ENCODE results near the gene SLC22A12.
A peak's percentile ranks its signal among the peaks of the same experiment; 100 is the strongest.

The SLC22A12 gene

DNA sequence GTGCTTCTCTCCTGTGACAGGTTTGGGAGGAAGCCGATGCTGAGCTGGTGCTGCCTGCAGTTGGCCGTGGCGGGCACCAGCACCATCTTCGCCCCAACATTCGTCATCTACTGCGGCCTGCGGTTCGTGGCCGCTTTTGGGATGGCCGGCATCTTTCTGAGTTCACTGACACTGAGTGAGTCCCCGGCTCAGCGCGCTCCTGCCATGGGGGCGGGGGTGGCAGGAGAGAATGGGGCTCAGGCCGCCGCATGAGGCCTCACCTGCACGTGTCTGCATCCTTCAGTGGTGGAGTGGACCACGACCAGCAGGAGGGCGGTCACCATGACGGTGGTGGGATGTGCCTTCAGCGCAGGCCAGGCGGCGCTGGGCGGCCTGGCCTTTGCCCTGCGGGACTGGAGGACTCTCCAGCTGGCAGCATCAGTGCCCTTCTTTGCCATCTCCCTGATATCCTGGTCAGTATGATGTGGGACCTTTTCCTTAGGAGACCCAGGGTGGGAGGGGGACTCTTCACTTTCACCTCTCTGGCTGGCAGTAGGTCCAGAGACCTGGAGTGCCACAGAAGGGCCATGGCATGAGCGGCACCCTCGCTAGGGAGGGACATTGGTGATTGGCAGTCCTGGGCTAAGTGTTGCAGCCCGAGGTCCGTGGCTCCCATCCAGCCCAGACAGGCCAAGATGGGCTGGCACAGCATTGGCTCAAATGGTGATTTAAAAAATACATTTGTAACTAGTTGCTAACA, 28.9 kb upstream of the SLC22A12 start:
- DNase-seq (ENCODE audit: low read depth, low spot score) = no peak
- H3K27ac ChIP-seq = no peak overlapping the region

DNA sequence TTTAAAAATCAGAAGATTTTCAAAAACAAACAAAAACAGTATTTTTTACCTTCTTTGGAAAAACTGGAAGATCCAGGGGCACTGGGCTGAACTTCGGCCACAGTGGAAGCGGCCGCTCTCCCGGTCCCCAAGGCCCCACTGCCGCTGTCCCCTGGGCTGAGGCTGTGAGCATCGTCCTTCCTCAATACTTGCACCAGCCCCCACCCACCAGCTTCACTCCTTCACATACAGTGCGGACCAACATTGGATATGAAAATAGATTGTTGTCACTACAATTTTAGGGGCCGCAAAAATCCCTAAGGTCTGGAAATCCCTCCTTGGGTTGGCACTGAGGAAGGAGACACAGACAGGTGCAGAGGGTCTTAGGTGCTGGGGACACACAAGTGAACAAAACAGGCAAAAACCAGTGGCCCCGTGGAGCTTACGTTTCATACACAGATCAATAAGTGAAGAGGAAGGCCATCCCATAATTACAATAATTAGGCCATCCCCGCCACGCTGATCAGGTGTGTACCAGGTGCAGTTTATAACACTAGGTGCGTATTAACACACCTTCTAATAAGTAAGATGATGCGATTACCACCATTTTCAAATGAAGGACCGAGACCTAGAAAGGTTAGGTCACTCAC, 28.2 kb upstream of the SLC22A12 start:
- no peak for DNase-seq (ENCODE audit: low read depth, low spot score)
- no peak overlapping the region for H3K27ac ChIP-seq

DNA sequence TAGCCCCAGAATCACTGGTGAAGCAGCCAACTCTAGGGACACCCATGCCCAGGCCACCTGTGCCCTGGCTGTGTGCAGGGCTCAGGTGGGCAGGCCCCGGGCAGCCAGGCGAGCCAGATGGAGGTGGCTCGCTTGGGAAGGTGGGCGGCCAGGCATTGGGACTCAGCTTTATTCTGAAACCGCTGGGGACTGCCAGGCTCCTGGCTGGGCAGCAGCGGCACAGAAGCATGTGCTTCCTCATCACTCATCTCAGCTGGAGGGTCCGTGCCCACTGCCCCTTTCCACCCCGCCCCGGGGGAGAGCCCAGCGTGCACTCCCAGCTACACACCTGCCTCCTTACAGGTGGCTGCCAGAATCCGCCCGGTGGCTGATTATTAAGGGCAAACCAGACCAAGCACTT, 27.1 kb upstream of the SLC22A12 start:
- H3K27ac ChIP-seq = no peak overlapping the region
- no peak for DNase-seq (ENCODE audit: low read depth, low spot score)

DNA sequence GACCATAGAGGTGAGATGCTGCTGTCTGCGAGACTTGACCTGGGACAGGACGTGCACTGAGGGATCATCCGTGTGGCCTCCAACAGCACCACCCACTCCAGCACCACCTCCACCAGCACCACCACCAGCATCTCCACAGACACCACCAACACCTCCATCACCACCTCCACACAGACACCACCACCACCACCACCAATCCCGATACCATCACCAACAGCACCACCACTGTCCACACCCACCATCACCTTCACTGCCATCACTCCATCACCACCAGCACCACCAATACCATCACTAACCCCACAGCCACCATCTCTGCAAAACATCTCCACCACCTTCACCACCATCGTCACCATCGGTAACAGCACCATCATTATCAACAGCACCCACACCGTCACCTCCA, 26.6 kb upstream of the SLC22A12 start:
- no peak for DNase-seq (ENCODE audit: low read depth, low spot score)
- H3K27ac ChIP-seq = no peak overlapping the region

DNA sequence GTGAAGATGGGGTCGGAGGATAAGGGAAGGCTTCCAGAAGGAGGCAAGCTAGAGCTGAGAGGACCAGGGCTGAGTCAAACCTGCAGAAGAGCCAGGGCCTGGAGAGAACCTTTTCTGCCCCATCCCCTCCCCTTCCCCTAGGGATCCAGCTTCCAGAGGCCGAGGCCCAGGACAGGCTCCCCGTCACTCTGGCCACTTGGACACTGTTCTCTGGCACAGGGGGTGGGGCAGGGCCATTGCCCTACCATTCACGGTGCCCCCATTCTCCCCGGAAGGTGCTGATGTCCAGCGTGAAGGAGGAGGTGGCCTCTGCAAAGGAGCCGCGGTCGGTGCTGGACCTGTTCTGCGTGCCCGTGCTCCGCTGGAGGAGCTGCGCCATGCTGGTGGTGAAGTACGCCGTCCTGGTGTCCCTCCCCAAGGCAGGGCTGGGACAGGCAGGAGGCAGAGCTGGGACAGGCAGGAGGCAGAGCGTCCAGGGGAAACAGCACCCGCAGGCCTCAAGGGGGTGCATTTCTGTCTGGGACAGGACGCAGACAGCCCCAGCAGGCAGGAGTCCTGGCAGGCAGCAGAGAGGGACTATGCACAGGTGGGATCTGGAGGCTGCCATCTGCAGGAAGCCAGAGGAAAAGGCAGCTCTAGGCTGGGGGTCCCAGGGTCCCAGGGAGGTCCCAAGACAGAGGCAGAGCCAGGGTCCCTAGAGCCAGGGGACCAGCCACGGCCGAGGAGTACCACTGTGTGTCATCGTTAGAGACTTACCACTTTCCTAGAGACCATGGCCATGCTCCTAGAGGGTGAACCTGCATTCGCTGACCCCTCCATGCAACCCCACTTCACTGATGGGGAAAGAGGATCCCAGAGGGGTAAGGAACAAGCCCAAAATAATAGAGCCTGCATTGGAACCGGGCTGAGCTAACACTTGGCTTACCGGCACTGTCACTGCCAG, 25.8 kb upstream of the SLC22A12 start:
- no peak for DNase-seq (ENCODE audit: low read depth, low spot score)

DNA sequence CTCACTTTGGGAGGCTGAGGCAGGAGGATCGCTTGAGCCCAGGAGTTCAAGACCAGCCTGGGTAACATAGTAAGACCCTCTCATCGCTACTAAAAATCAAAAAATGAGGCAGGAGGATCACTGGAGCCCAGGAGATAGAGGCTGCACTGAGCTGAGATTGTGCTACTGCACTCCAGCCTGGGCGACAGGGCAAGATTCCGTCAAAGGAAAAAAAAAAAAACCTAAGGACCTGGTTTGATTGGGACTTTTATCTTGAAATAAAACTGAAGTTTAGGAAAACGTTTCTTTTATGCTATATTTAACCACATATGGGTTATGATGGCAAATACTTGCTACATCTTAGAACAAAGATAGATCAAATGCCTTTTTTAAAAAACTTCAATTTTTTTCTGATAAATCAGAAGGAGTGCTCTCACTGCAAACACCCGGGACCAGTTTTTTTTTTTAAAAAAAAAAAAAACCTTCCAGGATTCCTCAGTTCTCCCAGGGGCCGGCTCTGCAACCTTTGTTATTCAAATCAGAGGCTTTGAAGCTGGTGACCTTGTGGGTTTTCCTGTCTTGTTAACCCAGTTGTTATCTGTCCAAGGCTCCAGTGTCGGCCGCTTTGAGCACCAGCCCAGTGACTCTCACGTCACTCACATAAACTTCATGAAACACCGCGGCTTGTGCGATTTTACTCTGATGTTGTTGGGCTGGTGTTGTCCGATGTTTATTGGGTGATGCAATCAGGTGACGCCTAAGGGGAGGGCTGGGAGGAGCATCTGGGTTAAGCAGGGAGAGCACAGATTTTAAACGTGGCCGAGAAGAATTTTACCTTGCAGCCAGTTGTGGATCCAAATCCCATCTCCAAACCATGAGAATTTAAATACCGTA, 24.7 kb upstream of the SLC22A12 start:
- DNase-seq (ENCODE audit: low read depth, low spot score) = peak; percentile 72
- H3K27ac ChIP-seq = peak overlapping the region; percentile 36

More for the DNA sequence above, 25.8 kb upstream of the SLC22A12 start:
- H3K27ac ChIP-seq = no peak overlapping the region

DNA sequence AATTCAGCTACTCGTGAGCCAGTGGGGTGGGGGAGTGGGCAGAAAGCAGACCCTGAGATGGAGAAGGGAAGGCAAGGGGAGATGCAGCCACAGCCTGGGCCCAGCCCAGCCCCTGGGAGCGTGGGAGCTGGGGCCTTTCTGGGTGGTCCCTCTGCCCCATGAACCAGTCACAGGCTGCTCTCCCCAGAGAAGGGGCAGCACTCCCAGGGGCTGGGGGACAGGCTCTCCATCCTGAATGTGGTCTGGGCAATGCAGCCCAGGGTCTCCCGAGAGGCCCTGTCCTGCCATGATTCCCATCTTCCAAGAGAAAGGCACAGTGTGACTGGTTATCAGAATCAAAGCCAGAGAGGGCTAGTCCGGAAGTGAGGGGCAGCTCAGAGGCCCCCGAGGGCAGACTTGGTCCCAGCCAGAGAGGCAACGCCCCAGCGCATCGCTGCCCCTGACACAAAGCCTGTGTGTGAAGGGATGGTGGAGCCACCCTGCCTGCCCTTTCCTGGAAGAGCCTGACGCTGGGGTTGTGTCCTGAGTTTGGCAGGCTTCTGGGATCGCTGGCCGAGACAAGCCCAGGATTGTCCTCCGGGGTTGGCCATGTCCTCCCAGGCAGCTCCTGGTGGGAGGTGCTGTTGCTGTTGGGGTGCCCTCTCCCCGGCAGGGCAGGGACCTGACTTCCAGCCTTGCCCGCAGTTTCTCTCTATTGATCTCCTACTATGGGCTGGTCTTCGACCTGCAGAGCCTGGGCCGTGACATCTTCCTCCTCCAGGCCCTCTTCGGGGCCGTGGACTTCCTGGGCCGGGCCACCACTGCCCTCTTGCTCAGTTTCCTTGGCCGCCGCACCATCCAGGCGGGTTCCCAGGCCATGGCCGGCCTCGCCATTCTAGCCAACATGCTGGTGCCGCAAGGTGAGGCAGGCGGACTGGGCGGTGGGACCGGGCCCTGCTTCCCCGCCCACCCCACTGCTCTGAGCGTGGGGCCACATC, 23.8 kb upstream of the SLC22A12 start:
- no peak for DNase-seq (ENCODE audit: low read depth, low spot score)
- H3K27ac ChIP-seq = peak overlapping the region; percentile 36

DNA sequence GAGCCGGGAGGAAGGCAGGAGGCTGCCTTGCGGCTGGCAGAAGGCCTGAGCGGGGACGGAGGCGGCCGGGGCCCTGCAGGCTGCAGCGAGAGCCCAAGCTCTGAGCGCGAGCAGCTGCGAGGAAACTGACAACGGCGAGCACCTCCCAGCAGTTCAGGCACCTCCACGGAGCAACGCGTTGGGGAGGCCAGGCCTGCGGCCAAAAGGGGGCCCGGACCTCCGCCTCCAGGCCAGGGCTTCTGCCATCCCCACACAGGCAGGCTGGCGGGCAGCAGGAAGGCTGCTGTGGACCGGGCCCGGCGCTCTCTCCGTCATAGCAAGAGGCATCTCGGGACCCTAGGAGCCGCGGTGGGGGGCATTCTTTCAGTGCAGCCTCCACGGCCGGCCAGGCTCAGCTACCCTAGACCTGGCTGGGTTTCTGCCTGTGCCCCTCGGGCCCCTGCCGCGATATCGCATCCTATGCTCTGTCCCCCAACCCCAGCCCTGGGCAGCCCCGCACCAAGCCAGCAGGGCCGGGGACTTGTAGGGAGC, 22.9 kb upstream of the SLC22A12 start:
- no peak for DNase-seq (ENCODE audit: low read depth, low spot score)
- H3K27ac ChIP-seq = no peak overlapping the region

DNA sequence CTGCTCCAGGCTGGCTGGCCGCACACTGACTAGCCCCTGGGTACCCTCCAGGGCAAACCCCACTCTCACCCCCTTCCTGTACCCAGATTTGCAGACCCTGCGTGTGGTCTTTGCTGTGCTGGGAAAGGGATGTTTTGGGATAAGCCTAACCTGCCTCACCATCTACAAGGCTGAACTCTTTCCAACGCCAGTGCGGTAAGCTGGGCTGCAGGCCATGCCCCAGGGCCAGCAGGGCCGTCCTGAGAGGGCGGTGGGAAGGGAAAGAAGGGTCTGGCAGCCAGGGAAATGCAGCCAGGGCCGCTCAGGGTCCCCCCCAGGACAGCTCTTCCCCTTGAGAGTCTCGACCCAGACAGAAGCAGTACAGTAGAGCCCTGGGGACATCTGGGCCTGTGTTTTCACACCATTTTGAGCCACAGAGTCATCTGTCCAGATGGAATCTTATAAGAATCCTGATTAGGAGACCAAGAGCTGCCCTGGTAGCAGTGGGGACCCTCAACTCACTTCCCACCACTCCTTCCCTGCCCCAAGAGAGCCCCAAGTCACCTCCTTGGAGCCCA, 22.4 kb upstream of the SLC22A12 start:
- DNase-seq (ENCODE audit: low read depth, low spot score) = no peak
- H3K27ac ChIP-seq = no peak overlapping the region

DNA sequence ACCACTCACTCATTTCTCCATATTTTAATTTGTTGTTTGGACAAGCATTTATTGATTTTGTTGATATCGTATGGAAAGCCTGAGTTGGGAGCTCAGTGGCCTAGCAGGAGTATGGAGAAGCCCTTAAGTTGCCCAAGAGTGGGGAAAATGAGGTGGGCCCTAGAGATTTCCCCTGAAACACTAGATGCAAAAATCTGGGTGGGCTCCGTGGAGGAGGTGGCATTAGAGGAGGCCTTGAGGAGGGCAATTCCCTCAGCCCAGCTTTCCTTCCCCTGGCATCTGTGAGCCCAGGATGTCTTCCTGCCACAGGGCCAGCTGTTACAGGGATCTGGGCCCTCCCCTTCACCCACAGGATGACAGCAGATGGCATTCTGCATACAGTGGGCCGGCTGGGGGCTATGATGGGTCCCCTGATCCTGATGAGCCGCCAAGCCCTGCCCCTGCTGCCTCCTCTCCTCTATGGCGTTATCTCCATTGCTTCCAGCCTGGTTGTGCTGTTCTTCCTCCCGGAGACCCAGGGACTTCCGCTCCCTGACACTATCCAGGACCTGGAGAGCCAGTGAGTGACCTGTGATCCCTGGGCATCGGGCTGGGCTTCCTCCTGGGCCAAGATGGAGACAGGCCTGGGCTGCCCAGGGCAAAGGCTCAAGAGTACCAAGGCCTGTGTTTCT, 21.6 kb upstream of the SLC22A12 start:
- DNase-seq (ENCODE audit: low read depth, low spot score) = no peak
- H3K27ac ChIP-seq = no peak overlapping the region

DNA sequence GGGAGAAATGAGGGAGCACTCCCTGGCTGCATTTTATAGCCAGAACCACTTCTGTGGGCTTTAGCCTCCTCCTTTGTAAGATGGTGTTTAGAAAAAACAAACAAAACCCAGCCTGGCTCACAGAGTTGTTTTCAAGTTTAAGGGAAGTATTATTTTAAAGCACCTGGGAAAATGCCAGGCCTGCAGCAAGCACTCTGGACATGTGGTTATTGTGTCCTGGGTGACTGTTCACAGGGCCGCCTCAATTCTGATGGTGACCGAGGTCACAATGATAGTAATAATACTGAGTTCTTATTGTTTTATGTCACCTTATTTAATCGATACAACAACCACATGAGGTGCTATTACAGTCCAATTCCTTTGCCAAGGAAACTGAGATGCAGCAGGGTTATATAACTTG, 20.7 kb upstream of the SLC22A12 start:
- no peak for DNase-seq (ENCODE audit: low read depth, low spot score)
- no peak overlapping the region for H3K27ac ChIP-seq

DNA sequence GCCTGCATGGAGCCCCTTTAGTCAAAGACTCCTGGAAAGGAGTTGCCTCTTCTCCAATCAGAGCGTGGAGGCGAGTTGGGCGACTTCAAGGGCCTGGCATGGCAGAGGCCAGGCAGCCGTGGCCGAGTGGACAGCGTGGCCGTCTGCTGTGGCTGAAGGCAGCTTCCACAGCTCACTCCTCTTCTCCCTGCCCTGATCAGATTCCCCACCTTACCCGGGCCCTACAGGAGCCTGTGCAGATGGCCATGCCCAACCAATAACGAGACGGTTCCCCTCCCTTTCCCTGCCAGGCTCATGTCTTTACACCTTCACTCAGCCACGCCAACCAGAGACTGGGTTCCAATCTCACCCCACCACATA, 20.0 kb upstream of the SLC22A12 start:
- DNase-seq (ENCODE audit: low read depth, low spot score) = no peak
- peak overlapping the region; percentile 47 for H3K27ac ChIP-seq

DNA sequence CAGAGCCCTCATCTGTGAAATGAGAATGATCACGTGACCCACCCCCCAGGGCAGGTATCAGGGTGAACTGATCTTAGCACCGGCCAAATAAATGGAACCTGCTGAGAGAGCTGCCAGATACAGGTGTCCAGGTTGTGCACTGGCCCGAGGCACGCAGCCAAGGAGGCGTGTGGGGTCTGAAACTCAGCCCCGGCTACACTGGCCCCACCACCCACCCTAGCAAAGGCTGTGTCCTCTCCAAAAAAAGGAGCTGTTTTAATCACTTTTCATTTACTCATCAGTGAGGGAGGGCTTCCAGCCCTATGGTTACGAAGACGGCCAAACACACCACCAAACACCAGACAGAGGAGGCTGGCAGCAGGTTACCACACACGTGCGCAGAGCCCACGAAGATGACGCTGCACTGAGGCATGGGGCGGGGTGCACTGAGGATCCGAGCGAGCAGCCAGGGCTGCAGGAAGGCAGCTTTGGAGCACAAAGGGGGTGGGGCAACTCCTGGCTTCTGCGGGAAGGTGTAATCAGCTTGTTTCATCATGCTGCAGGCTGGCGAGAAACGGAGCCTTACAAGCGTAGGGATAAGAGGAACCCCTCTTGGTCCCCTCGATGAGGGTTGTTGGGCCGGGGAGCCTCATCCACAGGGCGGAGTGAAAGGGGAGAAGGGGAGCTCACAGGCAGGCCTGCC, 19.5 kb upstream of the SLC22A12 start:
- H3K27ac ChIP-seq = peak overlapping the region; percentile 47
- peak; percentile 67 for DNase-seq (ENCODE audit: low read depth, low spot score)

DNA sequence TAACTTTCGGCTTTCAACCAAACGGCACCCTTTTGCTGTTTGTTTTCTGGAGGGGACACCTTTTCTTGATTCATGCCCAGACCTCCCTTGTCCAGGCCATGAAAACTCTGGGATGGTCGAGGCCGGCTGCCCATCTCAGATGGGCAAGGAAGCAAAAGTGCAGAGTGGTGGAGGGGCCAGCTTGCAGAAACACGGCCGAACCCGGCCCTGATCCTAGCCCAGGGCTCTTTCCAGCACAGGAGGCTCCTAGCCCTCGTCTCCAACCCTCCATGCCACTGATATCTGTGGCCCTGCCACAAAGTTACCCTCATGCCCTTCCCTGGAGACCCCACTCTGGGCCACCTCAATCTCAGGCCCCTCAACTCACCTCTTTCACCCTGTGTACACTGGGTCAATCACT, 18.9 kb upstream of the SLC22A12 start:
- no peak for DNase-seq (ENCODE audit: low read depth, low spot score)
- H3K27ac ChIP-seq = peak overlapping the region; percentile 47

DNA sequence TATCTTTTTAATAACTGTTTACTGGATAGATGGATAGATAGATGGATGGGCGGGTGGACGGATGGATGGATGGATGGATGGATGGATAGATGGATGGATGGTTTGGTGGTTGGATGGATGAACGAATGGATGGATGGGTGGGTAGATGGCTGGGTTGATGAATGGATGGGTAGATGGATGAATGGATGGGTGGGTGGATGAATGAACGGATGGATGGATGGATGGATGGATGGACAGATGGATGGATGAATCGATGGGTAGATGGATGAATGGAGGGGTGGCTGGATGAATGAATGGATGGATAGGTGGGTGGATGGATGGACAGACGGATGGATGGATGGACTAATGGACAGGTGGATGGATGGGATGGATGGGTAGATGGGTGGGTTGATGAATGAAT, 13.8 kb upstream of the SLC22A12 start:
- no peak for DNase-seq (ENCODE audit: low read depth, low spot score)
- H3K27ac ChIP-seq = no peak overlapping the region

DNA sequence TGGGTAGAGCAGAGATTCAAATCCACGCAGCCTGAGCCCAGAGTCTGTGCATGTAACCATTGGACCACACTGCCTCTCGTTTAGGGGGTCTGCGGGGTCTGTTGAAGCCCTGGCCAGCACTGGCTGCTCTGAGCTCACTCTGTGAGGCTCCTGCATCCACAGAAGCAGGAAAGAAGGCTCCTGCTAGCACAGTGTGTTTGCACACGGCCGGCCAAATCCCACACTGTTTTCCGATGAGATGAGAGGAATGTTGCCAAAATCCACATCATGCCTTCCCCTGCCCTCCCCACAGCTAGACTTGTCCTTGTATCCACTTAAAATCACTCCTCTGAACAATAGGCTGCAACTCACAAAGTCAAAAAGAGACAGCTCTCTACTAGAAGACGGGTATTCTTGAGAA, 10.6 kb upstream of the SLC22A12 start:
- DNase-seq (ENCODE audit: low read depth, low spot score) = no peak
- H3K27ac ChIP-seq = no peak overlapping the region

DNA sequence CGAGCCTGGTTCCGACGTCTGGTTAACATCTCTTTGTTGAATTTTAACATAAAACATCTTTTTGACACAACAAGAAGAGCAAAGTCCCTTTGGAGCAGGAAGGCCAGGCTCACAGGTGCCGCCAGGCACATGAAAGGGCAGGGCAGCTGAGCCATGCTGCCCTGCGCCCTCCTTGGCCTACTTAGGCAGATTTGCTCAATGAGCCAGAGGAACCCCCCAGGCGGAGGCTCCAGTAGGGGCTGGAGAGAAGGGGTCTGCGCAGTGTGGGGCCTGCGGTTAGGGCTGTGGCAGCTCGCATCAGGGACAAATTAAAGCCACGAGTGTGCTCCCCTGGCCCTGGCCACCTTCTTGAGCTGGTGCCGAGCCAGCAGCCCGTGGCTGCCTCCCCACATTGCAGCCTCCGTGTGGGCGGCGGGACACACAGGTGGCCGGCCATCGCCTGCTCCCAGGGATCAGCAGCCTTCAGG, 9.9 kb upstream of the SLC22A12 start:
- DNase-seq (ENCODE audit: low read depth, low spot score) = no peak
- no peak overlapping the region for H3K27ac ChIP-seq

Data from epithelial cell of prostate (primary cell).